Trophoblast cell (in vitro differentiated cells and primary cell): ENCODE data around the gene GRID1.

ENCODE experiments used
- DNase-seq, 2 donors: peaks; one replicate each; pipeline ENCODE4 v3.0.0-alpha.2; 2016
- H2AFZ ChIP-seq: 2 replicates; pipeline ENCODE4 v1.6.1; 2013; ENCODE audit warnings: low read length, moderate library complexity, mild to moderate bottlenecking; ENCODE audit not compliant: insufficient read depth, poor library complexity
- H2AK5ac ChIP-seq: 2 replicates; pipeline ENCODE4 v1.6.1; 2013; ENCODE audit warnings: mild to moderate bottlenecking, low read length
- H2BK120ac ChIP-seq: 2 replicates; pipeline ENCODE4 v1.6.1; 2013; ENCODE audit warnings: low read length, mild to moderate bottlenecking, moderate library complexity; ENCODE audit not compliant: insufficient read depth, poor library complexity
- H2BK12ac ChIP-seq: 2 replicates; pipeline ENCODE4 v1.6.1; 2013; ENCODE audit warnings: mild to moderate bottlenecking, low read length, moderate library complexity
- H2BK5ac ChIP-seq: 2 replicates; pipeline ENCODE4 v1.6.1; 2013; ENCODE audit warnings: low read length, low read depth, moderate library complexity, mild to moderate bottlenecking; ENCODE audit not compliant: poor library complexity
- H3K14ac ChIP-seq: 2 replicates; pipeline ENCODE4 v1.6.1; 2013; ENCODE audit warnings: mild to moderate bottlenecking, low read length
- H3K18ac ChIP-seq: 2 replicates; pipeline ENCODE4 v1.6.1; 2013; ENCODE audit warnings: mild to moderate bottlenecking, low read length
- H3K23ac ChIP-seq: 2 replicates; pipeline ENCODE4 v1.6.1; 2013; ENCODE audit warnings: low read length
- H3K27ac ChIP-seq: 2 replicates; pipeline ENCODE4 v1.5.1; 2013; ENCODE audit warnings: low read depth, mild to moderate bottlenecking, inconsistent platforms, low read length, moderate library complexity
- H3K27me3 ChIP-seq: 2 replicates; pipeline ENCODE4 v1.6.1; 2013; ENCODE audit warnings: inconsistent platforms, mild to moderate bottlenecking, low read length, moderate library complexity; ENCODE audit not compliant: insufficient read depth
- H3K36me3 ChIP-seq, 2 experiments: 1 replicate in 1 of 2; 2 replicates in 1 of 2; pipeline ENCODE4 v1.6.1; 2013; ENCODE audit warnings: low read length in 2 of 2, mild to moderate bottlenecking in 2 of 2, moderate library complexity in 1 of 2; ENCODE audit not compliant: insufficient read depth in 2 of 2, control insufficient read depth in 1 of 2
- H3K4ac ChIP-seq: 2 replicates; pipeline ENCODE4 v1.6.1; 2013; ENCODE audit warnings: low read depth, mild to moderate bottlenecking, low read length, moderate library complexity
- H3K4me1 ChIP-seq, 2 experiments: 1 replicate in 1 of 2; 2 replicates in 1 of 2; pipeline ENCODE4 v1.6.1; 2013; ENCODE audit warnings: low read length in 2 of 2, mild to moderate bottlenecking in 2 of 2, moderate library complexity in 1 of 2; ENCODE audit not compliant: insufficient read depth in 2 of 2, control insufficient read depth in 1 of 2
- H3K4me2 ChIP-seq: 2 replicates; pipeline ENCODE4 v1.6.1; 2013; ENCODE audit warnings: inconsistent platforms, mild to moderate bottlenecking, low read length, moderate library complexity
- H3K4me3 ChIP-seq: 2 replicates; pipeline ENCODE4 v1.5.1; 2013; ENCODE audit warnings: mild to moderate bottlenecking, low read depth, low read length, inconsistent platforms
- H3K79me1 ChIP-seq: one replicate; pipeline ENCODE4 v1.6.1; 2013; ENCODE audit warnings: low read length
- H3K79me2 ChIP-seq: 2 replicates; pipeline ENCODE4 v1.6.1; 2013; ENCODE audit warnings: low read length, mild to moderate bottlenecking; ENCODE audit not compliant: control insufficient read depth, insufficient read depth, poor library complexity
- H3K9ac ChIP-seq: 2 replicates; pipeline ENCODE4 v1.6.1; 2013; ENCODE audit warnings: mild to moderate bottlenecking, low read length
- H3K9me3 ChIP-seq: 2 replicates; pipeline ENCODE4 v1.6.1; 2013; ENCODE audit warnings: low read depth, mild to moderate bottlenecking, control low read depth, inconsistent platforms, low read length; ENCODE audit not compliant: insufficient read depth
- H4K12ac ChIP-seq: 2 replicates; pipeline ENCODE4 v1.6.1; 2013; ENCODE audit warnings: low read depth, mild to moderate bottlenecking, low read length, moderate library complexity
- H4K8ac ChIP-seq: 2 replicates; pipeline ENCODE4 v1.6.1; 2013; ENCODE audit warnings: low read depth, mild to moderate bottlenecking, low read length, moderate library complexity
- H4K91ac ChIP-seq: one replicate; pipeline ENCODE4 v1.6.1; 2013; ENCODE audit warnings: low read depth, mild to moderate bottlenecking, low read length, moderate library complexity
- WGBS: extraction: QIAGEN DNeasy Blood & Tissue Kit; methylation state at CpG from one replicate; pipeline ENCODE4 v1.1.7; 2013; ENCODE audit warnings: missing lambda C conversion rate; ENCODE audit not compliant: insufficient read length, insufficient coverage; ENCODE audit errors: extremely low coverage; 5-methylcytosine and 5-hydroxymethylcytosine counted together

Gene GRID1

GRCh38 chr10:86192691-86193090 is 173.9 kb downstream of the GRID1 start:
- no peak overlapping the region for H4K12ac ChIP-seq
- H3K4me2 ChIP-seq: no peak overlapping the region
- peaks cover 3% of the 10 kb centered on the region for H3K9me3 ChIP-seq
- no peak overlapping the region for H3K18ac ChIP-seq
- H3K36me3 ChIP-seq: no peaks in the 10 kb centered on the region
- no peaks in the 10 kb centered on the region for H3K79me1 ChIP-seq
- no peak overlapping the region for H3K23ac ChIP-seq
- H3K4me1 ChIP-seq: no peaks in the 10 kb centered on the region
- H3K9ac ChIP-seq: no peak overlapping the region
- H2AK5ac ChIP-seq: no peak overlapping the region
- no peak overlapping the region for H3K14ac ChIP-seq
- no peak overlapping the region for H4K91ac ChIP-seq
- H2AFZ ChIP-seq: no peak overlapping the region
- H2BK12ac ChIP-seq: no peak overlapping the region
- H3K4me3 ChIP-seq: no peak overlapping the region
- no peaks in the 10 kb centered on the region for H3K27me3 ChIP-seq
- no CpG with 5 or more reads among the region's 3 CpGs for WGBS
- no peak overlapping the region for H4K8ac ChIP-seq
- H3K27ac ChIP-seq: no peak overlapping the region
- no peaks in the 10 kb centered on the region for H3K79me2 ChIP-seq
- H2BK5ac ChIP-seq: no peak overlapping the region
- H3K4ac ChIP-seq: no peak overlapping the region
- no peak overlapping the region for H2BK120ac ChIP-seq
- DNase-seq: no peak

- no peak overlapping the region for H2AK5ac ChIP-seq
- no peak overlapping the region for H3K4ac ChIP-seq
- H3K4me3 ChIP-seq: no peak overlapping the region
- no peaks in the 10 kb centered on the region for H3K79me1 ChIP-seq
- H3K23ac ChIP-seq: no peak overlapping the region
- no peak overlapping the region for H4K91ac ChIP-seq
- H3K14ac ChIP-seq: no peak overlapping the region
- H4K8ac ChIP-seq: no peak overlapping the region
- no peak overlapping the region for H2BK12ac ChIP-seq
- H3K18ac ChIP-seq: no peak overlapping the region
- no peaks in the 10 kb centered on the region for H3K4me1 ChIP-seq
- WGBS: no CpG with 5 or more reads among the region's 6 CpGs
- no peak overlapping the region for H2BK5ac ChIP-seq
- no peaks in the 10 kb centered on the region for H3K36me3 ChIP-seq
- no peak for DNase-seq
- H3K79me2 ChIP-seq: no peaks in the 10 kb centered on the region
- H3K4me2 ChIP-seq: no peak overlapping the region
- H3K27ac ChIP-seq: no peak overlapping the region
- H2BK120ac ChIP-seq: no peak overlapping the region
- no peaks in the 10 kb centered on the region for H3K27me3 ChIP-seq
- H4K12ac ChIP-seq: no peak overlapping the region
- H2AFZ ChIP-seq: no peak overlapping the region
- H3K9me3 ChIP-seq: peaks cover 3% of the 10 kb centered on the region
- H3K9ac ChIP-seq: no peak overlapping the region
Observed at GRCh38 chr10:86192147-86192546, 174.4 kb downstream of the GRID1 start.

GRCh38 chr10:86191686-86192085 is 174.9 kb downstream of the GRID1 start:
- Histone ChIP-seq H3K18ac (no peak overlapping the region), H3K23ac (no peak overlapping the region), H3K4ac (no peak overlapping the region)

GRCh38 chr10:86191166-86191565 is 175.4 kb downstream of the GRID1 start:
- DNase-seq: no peak
- Histone ChIP-seq H3K79me1 (no peaks in the 10 kb centered on the region), H4K91ac (no peak overlapping the region), H2BK120ac (no peak overlapping the region), H4K12ac (no peak overlapping the region), H2BK12ac (no peak overlapping the region), H3K9me3 (peaks cover 3% of the 10 kb centered on the region), H3K4ac (no peak overlapping the region), H3K79me2 (no peaks in the 10 kb centered on the region), H2AK5ac (no peak overlapping the region), H3K9ac (no peak overlapping the region), H3K4me2 (no peak overlapping the region), H3K36me3 (no peaks in the 10 kb centered on the region), H3K27me3 (no peaks in the 10 kb centered on the region), H3K14ac (no peak overlapping the region), H3K18ac (no peak overlapping the region), H2AFZ (no peak overlapping the region), H3K27ac (no peak overlapping the region), H2BK5ac (no peak overlapping the region), H4K8ac (no peak overlapping the region), H3K4me3 (no peak overlapping the region), H3K4me1 (no peaks in the 10 kb centered on the region), H3K23ac (no peak overlapping the region)
- no CpG with 5 or more reads among the region's 2 CpGs for WGBS

More at GRCh38 chr10:86191686-86192085, 174.9 kb downstream of the GRID1 start:
- Histone ChIP-seq H3K27me3 (no peaks in the 10 kb centered on the region), H2AK5ac (no peak overlapping the region), H3K79me2 (no peaks in the 10 kb centered on the region), H4K91ac (no peak overlapping the region), H3K4me3 (no peak overlapping the region), H3K9me3 (peaks cover 3% of the 10 kb centered on the region), H4K12ac (no peak overlapping the region), H2BK5ac (no peak overlapping the region), H3K79me1 (no peaks in the 10 kb centered on the region), H3K14ac (no peak overlapping the region), H3K4me2 (no peak overlapping the region), H3K27ac (no peak overlapping the region), H2BK12ac (no peak overlapping the region), H2AFZ (no peak overlapping the region), H4K8ac (no peak overlapping the region), H2BK120ac (no peak overlapping the region), H3K36me3 (no peaks in the 10 kb centered on the region), H3K9ac (no peak overlapping the region), H3K4me1 (no peaks in the 10 kb centered on the region)
- WGBS: no CpG with 5 or more reads among the region's 4 CpGs
- DNase-seq: no peak
